ENCODE results near the gene LILRB2.

GRCh38 chr19:54271106-54271505 lies 9.8 kb downstream of the LILRB2 start:
- TF ChIP-seq CTCF (IDR thresholded peaks at IDR 0.05; ENCODE audit: low read length): no peak
- no peak for TF ChIP-seq EZH2 (optimal IDR thresholded peaks at IDR 0.05; ENCODE audit: low read depth, low read length)

Measured in MM.1S (cell line).